Measurements from ENCODE around the gene DIP2A. TPM values are rescaled to one million over a fixed set of nuclear protein-coding genes. Genes with fewer than 3 reads are reported as not detected.

Gene DIP2A
- total and polyA plus RNA-seq, 2 experiments from 2014 or later = 19.8 to 24.6 TPM

DNA sequence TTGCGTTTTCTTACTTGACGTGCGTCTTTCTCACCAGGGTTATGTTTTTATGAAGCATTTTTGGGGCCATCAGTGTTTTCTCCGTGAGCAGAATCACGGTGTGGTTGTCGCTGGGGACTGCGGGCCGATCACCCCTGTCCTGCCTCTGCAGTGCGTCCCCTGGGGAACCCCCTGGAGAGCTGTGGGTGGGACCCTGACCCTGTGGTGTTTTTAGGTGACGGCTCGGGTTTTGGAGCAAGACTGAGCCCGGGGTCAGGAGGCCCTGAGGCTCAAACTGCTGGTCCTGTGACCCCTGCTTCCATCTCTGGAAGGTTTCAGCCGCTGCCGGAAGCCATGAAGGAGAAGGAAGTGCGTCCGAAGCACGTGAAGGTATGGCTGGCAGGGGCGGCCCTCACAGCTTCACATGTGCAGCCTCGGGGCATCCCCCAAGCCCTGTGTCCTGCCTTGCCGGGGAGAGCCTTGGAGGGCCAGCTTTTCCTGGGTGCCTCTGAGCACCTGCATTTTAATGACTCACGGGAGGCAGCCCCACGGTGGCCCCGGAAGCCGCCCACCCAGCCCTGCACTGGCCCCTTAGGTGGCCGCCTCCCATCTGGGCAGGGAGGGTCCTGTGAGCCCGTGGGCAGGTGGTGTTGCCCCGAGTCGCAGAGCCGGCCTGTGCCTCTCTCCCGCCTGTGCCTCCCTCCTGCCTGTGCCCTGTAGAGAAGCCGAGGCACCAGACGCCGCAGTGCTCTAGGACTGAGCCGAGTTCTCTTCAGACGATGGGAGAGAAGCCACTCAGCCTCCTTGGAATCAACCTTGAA is 36.7 kb upstream of the DIP2A start:
- no peak overlapping the region for H3K4me2 ChIP-seq
- no peaks in the 10 kb centered on the region for H3K4me1 ChIP-seq (ENCODE audit: insufficient read depth)
- H3K4me3 ChIP-seq = no peak overlapping the region
- no peaks in the 10 kb centered on the region for H3K27me3 ChIP-seq
- 94% methylated on average over 34 of the region's 35 CpGs for WGBS (ENCODE audit: low lambda C conversion rate, missing lambda C conversion rate)
- DNase-seq (ENCODE audit: low spot score) = no peak
- no peaks in the 10 kb centered on the region for H3K9me3 ChIP-seq (ENCODE audit: low read depth)
- TF ChIP-seq, protein P1, sequence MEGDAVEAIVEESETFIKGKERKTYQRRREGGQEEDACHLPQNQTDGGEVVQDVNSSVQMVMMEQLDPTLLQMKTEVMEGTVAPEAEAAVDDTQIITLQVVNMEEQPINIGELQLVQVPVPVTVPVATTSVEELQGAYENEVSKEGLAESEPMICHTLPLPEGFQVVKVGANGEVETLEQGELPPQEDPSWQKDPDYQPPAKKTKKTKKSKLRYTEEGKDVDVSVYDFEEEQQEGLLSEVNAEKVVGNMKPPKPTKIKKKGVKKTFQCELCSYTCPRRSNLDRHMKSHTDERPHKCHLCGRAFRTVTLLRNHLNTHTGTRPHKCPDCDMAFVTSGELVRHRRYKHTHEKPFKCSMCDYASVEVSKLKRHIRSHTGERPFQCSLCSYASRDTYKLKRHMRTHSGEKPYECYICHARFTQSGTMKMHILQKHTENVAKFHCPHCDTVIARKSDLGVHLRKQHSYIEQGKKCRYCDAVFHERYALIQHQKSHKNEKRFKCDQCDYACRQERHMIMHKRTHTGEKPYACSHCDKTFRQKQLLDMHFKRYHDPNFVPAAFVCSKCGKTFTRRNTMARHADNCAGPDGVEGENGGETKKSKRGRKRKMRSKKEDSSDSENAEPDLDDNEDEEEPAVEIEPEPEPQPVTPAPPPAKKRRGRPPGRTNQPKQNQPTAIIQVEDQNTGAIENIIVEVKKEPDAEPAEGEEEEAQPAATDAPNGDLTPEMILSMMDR (IDR thresholded peaks at IDR 0.05; ENCODE audit: poor library complexity) = no peak
- TF ChIP-seq EZH2phosphoT487 (IDR thresholded peaks at IDR 0.05; ENCODE audit: low read depth, severe bottlenecking, unreplicated experiment) = no peak
- no peak for TF ChIP-seq EZH2 (IDR thresholded peaks at IDR 0.05; ENCODE audit: borderline replicate concordance)
- no peak overlapping the region for H3K27ac ChIP-seq
- H2AFZ ChIP-seq = no peak overlapping the region
- no peaks in the 10 kb centered on the region for H3K36me3 ChIP-seq (replicated peaks; ENCODE audit: insufficient read depth, low read depth)
- no peaks in the 10 kb centered on the region for H4K20me1 ChIP-seq (ENCODE audit: insufficient read depth, poor library complexity, severe bottlenecking)
- H3K79me2 ChIP-seq = no peaks in the 10 kb centered on the region
- no peaks in the 10 kb centered on the region for H3K9me2 ChIP-seq (replicated peaks; ENCODE audit: insufficient read depth)

- no peak overlapping the region for H3K4me3 ChIP-seq
- 95% methylated on average over 12 of the region's 12 CpGs for WGBS (ENCODE audit: low lambda C conversion rate, missing lambda C conversion rate)
- no peaks in the 10 kb centered on the region for H3K27me3 ChIP-seq
These were observed 36.0 kb upstream of the DIP2A start for GRCh38 chr21:46422636-46423241.

GRCh38 chr21:46423546-46424038 is 35.1 kb upstream of the DIP2A start:
- H3K27ac ChIP-seq = no peak overlapping the region
- no peaks in the 10 kb centered on the region for H3K9me2 ChIP-seq (replicated peaks; ENCODE audit: insufficient read depth)
- no peaks in the 10 kb centered on the region for H3K4me1 ChIP-seq (ENCODE audit: insufficient read depth)
- DNase-seq (ENCODE audit: low spot score) = no peak
- H3K4me2 ChIP-seq = no peak overlapping the region
- no peaks in the 10 kb centered on the region for H3K27me3 ChIP-seq
- no peak overlapping the region for H2AFZ ChIP-seq
- H3K4me3 ChIP-seq = no peak overlapping the region
- WGBS (ENCODE audit: low lambda C conversion rate, missing lambda C conversion rate) = 82% methylated on average over 1 of the region's 1 CpG
- no peaks in the 10 kb centered on the region for H3K36me3 ChIP-seq (replicated peaks; ENCODE audit: insufficient read depth, low read depth)
- no peaks in the 10 kb centered on the region for H3K9me3 ChIP-seq (ENCODE audit: low read depth)
- TF ChIP-seq, protein P1 (IDR thresholded peaks at IDR 0.05; ENCODE audit: poor library complexity) = no peak
- no peak for TF ChIP-seq EZH2phosphoT487 (IDR thresholded peaks at IDR 0.05; ENCODE audit: low read depth, severe bottlenecking, unreplicated experiment)
- no peak for TF ChIP-seq EZH2 (IDR thresholded peaks at IDR 0.05; ENCODE audit: borderline replicate concordance)
- no peaks in the 10 kb centered on the region for H4K20me1 ChIP-seq (ENCODE audit: insufficient read depth, poor library complexity, severe bottlenecking)
- H3K79me2 ChIP-seq = no peaks in the 10 kb centered on the region

More at GRCh38 chr21:46422636-46423241, 36.0 kb upstream of the DIP2A start:
- H2AFZ ChIP-seq = no peak overlapping the region
- DNase-seq (ENCODE audit: low spot score) = no peak
- no peaks in the 10 kb centered on the region for H4K20me1 ChIP-seq (ENCODE audit: insufficient read depth, poor library complexity, severe bottlenecking)
- H3K4me1 ChIP-seq (ENCODE audit: insufficient read depth) = no peaks in the 10 kb centered on the region
- no peaks in the 10 kb centered on the region for H3K79me2 ChIP-seq
- H3K4me2 ChIP-seq = no peak overlapping the region
- H3K9me2 ChIP-seq (replicated peaks; ENCODE audit: insufficient read depth) = no peaks in the 10 kb centered on the region
- TF ChIP-seq EZH2 (IDR thresholded peaks at IDR 0.05; ENCODE audit: borderline replicate concordance) (no peak), EZH2phosphoT487 (IDR thresholded peaks at IDR 0.05; ENCODE audit: low read depth, severe bottlenecking, unreplicated experiment) (no peak)
- TF ChIP-seq, protein P1 (IDR thresholded peaks at IDR 0.05; ENCODE audit: poor library complexity) = no peak
- H3K27ac ChIP-seq = no peak overlapping the region
- H3K36me3 ChIP-seq (replicated peaks; ENCODE audit: insufficient read depth, low read depth) = no peaks in the 10 kb centered on the region
- no peaks in the 10 kb centered on the region for H3K9me3 ChIP-seq (ENCODE audit: low read depth)

Measured in hepatocyte (in vitro differentiated cells).